NCI-H510A (cell line): ENCODE data around the gene USP6.
A peak's percentile ranks its signal among the peaks of the same experiment; 100 is the strongest.
"Not testable (repeated sequence)": the region's sequence is repeated elsewhere in the genome, so short reads cannot be mapped to it uniquely, and the experiment has no call there.

Experiments
- DNase-seq: peaks from one replicate; lab custom pipeline; 2025; lab: John Stamatoyannopoulos, UW

USP6 gene

DNA sequence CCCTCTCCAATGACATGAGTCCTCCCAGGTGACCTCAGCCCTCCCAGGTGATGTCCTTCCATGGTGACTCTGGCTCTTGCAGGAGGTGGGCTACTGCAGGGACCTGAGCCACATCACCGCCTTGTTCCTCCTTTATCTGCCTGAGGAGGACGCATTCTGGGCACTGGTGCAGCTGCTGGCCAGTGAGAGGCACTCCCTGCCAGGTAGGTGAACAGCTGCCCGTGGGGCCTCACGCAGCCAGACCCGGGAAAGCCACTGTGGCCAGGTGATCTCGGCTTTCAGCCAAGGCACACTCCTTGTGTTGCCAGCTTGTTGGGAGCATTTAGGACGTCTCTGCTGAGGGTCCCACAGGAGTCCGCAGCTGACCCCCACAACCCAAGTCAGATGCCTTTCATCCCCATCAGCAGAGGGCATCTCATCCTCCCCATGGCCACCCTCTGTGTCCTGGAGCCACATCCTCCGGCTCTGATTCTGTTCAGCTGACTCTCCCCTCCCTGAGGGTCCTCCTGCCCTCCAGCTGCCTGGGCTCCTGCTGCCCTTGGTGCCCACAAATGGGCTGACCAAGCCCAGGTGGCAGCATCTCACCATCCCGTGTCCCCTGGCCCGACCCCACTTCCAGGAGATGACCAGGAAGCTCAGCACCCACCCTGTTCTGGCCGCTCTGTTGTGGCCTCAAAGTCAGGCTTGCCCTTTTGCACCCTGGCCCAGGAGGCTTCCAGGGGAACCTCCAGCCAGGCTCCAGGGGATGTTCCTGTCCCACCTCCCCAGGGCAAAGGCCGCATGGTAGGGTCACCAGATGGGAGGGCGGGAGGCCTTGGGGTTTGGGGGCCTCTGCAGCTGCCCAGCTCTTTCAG lies 20.1 kb downstream of the USP6 start:
- DNase-seq: no peak

DNA sequence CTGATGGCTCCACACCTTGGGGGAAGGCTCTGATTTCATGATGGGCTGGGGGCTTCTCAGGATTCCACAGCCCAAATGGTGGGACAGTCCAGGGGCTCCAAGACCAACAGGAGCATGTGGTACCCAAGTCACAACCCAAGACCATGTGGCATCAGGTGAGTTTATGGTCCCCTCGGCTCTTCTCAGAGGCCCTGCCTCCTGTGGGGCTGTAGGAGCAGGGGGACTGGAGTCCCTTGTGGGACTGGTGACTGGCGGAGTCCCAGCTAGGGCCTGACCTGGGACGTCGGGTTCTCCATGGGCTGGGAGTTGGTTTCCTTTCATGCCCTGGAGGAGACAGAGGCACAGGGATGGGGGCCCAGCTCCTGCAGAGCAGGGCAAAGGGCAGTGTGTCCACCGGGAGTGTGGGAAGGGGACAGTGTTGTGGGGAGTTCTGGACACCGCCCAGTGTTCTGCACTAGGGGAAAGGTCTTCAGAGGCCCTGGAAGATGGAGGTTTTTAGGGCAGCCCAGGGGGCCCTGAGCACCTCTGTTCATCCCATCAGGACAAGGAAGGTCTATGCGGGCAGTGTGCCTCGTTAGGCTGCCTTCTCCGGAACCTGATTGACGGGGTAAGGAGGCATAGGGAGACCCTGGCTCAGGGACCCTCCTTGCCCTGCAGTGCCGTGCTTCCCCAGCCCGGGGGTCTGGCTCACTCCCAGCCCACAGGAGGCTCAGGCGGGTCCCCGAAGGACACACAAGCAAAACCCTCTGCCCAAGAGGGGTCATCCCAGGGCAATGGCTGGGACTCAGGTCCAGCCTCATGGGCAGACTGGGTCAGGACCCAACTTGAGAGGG lies 21.0 kb downstream of the USP6 start:
- not testable (repeated sequence) for DNase-seq

DNA sequence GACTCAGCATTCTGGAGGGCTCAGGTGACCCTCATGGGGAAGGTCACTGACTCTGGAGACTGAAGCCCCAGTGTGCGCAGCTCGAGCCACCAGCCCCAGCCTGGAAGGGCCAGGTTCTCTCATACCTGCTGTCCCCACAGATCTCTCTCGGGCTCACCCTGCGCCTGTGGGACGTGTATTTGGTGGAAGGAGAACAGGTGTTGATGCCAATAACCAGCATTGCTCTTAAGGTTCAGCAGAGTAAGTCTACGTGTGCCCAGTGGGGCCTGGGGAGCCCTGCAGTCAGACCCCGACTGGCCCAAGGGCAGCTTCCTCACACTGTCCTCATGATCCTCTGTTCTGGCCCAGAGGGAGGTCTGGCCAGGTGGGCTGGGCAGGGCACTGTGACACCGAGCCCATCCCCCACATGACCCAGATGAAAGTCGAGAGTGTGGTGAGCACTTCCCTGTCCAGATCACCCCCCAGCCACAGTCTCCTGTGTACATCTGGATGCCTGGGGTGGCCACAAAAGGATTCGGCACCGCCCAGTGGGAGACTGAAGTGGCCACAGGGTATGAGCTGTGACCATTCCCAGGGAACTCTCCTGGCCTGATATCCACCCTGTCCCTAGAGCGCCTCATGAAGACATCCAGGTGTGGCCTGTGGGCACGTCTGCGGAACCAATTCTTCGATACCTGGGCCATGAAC lies 21.8 kb downstream of the USP6 start:
- DNase-seq: not testable (repeated sequence)

DNA sequence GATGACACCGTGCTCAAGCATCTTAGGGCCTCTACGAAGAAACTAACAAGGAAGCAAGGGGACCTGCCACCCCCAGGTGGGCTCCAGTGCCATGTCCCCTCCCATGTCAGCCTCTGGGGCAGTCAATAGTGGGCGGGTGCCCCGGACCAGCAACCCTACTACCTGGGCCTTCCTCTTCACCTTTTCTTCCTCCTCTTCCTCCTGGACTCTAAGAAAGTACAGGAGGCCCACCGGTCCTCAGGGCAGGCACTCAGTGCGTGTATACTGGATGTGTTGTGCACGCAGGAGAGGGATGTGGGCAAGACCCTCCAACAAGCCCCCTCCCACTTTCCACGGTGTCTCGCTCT lies 22.3 kb downstream of the USP6 start:
- not testable (repeated sequence) for DNase-seq

DNA sequence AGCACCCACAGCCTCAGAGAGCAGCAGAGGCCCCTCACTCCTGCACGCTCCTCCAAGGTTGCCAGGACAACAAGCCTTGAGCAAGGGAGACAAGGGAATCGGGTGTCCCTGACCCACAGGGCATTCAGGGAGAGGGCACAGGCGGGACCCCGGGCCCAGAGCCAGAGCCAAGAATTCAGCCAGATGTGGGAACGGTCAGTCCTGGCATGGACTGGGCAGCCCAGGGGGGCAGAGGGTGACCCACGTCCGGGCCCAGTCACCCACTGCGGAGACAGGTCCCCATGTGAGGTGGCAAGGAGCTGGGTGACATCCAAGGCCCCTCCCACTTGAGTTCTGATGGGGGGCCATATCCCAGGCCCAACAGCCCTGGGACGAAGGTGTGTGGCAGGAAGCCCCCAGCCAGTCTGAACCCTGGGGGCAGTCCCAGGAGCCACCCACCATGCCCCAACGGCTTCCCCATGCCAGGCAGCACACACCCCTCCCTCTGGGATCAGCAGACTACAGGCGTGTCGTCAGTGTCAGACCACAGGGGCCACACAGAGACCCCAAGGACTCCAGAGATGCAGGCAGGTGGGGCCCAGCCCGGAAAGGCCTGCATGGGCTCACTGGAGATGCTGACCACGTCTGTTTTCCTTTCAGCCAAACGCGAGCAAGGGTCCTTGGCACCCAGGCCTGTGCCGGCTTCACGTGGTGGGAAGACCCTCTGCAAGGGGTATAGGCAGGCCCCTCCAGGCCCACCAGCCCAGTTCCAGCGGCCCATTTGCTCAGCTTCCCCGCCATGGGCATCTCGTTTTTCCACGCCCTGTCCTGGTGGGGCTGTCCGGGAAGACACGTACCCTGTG lies 23.0 kb downstream of the USP6 start:
- no peak for DNase-seq

DNA sequence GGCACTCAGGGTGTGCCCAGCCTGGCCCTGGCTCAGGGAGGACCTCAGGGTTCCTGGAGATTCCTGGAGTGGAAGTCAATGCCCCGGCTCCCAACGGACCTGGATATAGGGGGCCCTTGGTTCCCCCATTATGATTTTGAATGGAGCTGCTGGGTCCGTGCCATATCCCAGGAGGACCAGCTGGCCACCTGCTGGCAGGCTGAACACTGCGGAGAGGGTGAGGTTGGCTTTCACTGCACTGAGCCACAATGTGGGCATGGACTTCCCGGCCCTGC lies 23.6 kb downstream of the USP6 start:
- no peak for DNase-seq

DNA sequence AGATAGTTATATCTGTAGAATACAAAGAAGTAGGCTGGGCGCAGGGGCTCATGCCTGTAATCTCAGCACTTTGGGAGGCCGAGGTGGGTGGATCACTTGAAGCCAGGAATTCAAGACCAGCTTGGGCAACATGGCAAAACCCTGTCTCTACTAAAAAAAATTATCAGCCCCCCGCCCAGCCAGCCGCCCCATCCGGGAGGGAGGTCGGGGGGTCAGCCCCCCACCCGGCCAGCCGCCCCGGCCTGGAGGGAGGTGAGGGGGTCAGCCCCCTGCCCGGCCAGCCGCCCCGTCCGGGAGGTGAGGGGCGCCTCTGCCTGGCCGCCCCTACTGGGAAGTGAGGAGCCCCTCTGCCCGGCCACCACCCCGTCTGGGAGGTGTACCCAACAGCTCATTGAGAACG lies 27.0 kb downstream of the USP6 start:
- not testable (repeated sequence) for DNase-seq

DNA sequence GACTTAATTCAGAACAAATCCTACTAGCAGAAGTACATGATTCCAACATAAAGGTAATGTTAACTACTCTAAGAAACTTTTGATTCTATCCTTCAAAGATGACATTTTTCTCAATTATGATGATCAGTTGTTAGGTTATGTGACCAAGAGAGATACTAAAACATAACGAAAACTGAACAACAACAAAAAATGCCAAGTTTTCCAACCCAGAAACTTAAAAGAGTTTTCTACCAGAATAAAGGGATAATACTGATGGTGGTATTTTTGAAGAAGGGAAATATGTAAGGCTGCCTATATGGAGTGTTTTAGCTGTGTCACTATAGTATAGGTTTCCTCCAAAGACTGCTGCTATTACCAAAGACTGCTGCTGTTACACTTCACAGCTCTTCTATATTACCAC lies 30.3 kb downstream of the USP6 start:
- not testable (repeated sequence) for DNase-seq

DNA sequence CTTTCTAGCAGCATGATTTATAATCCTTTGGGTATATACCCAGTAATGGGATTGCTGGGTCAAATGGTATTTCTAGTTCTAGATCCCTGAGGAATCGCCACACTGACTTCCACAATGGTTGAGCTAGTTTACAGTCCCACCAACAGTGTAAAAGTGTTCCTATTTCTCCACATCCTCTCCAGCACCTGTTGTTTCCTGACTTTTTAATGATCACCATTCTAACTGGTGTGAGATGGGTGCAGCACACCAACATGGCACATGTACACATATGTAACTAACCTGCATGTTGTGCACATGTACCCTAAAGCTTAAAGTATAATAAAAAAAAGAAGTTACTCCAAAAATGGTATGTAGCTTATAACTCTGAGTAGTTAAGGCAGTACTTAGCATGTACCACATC lies 44.9 kb downstream of the USP6 start:
- DNase-seq: not testable (repeated sequence)

DNA sequence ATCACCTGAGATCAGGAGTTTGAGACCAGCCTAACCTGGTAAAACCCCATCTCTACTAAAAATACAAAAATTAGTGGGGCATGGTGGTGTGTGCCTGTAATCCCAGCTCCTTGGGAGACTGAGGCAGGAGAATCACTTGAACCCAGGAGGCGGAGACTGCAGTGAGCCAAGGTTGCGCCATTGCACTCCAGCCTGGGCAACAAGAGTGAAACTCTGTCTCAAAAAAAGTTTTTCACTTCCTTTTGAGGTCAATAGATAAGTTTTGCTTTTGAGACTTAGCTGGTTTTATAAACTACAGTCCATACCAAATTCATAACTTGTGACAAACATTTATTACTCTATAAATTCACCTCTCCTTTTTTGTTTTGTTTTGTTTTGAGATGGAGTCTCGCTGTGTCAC lies 46.0 kb downstream of the USP6 start:
- DNase-seq: not testable (repeated sequence)

DNA sequence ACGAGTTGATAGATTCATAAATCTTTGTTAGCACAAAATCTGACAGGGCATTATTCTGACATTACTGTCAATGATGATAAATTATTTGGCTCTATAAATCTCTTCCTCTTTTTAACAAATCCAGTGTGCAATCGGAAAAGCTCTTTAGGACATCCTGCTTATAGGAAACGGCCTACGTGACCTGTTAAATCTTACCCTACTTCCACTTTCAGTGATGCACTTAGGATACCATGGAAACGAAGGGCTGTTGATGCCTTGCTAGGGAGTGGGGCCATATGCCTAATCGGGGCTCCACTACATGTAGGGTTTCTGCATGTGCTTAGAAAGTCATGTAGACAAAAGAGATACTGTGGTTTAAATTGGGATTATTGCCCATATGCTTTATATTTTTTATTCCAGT lies 48.6 kb downstream of the USP6 start:
- DNase-seq: no peak

DNA sequence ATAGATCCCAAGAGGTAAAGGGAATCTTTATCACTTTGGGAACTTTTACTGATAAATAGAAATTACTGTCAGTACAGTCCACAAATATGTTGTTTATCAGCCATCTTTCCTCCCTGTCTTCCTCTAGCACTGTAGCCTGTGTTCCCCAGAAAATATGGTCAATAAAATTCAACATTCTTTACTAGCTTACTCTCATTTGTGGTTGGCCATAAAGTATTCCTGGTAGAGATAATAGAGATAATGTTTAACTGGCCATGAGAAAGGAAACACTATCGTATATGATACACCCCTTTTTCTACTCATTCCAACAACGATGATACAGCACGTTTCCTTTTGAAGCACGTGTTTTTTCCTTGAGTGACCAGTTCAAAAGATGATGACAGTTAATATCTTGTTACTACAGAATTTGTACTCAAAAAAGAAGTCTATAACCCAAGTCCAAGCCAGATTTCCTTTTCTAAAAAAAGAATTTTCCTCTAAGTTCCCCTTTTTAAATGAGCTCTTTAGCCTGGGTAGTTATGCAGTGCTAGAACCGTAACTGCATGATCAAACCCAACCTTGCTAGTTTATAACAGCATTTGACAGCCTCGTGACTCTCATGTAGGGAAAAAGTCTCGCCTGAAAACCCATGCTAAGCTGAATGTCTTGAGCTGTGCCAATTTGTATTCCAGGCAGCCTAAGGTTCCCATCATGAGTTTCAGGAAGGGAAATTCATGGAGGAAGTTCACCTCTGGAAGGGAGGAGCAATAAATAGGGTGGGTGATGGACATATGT lies 50.1 kb downstream of the USP6 start:
- DNase-seq: not testable (repeated sequence)

DNA sequence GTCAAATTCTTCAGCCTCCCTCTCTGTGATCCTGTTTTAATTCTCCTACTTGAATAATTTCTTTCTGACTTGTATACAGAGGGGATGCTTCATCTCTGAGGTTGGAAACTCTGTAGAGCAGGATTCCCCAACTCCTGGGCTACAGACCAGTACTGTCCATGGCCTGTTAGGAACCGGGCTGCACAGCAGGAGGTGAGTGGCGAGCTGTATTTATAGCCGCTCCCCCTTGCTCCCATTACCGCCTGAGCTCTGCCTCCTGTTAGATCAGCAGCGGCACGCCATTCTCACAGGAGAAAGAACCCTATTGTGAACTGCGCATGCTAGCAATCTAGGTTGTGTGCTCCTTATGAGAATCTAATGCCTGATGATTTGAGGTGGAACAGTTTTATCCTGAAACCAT lies 59.2 kb downstream of the USP6 start:
- not testable (repeated sequence) for DNase-seq

DNA sequence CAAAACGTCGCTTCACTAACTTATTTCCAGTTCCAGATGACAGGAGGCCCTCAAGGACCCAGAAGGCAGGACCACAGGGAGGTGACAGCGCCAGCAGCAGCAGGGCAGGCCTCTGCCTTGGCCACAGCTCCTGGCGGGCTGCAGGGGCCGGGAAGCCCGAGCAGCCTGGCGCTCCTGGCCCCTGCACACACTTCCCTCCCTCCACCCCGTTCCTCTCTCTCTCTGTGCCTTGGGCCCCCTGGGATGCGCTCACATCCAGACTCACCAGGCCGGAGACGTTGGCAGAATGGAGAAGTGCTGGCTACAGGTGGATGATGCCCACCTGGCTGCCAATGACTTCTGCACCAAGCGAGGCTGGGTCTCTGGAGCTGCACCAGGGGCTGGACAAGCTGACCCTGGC lies 63.2 kb downstream of the USP6 start:
- DNase-seq: no peak

DNA sequence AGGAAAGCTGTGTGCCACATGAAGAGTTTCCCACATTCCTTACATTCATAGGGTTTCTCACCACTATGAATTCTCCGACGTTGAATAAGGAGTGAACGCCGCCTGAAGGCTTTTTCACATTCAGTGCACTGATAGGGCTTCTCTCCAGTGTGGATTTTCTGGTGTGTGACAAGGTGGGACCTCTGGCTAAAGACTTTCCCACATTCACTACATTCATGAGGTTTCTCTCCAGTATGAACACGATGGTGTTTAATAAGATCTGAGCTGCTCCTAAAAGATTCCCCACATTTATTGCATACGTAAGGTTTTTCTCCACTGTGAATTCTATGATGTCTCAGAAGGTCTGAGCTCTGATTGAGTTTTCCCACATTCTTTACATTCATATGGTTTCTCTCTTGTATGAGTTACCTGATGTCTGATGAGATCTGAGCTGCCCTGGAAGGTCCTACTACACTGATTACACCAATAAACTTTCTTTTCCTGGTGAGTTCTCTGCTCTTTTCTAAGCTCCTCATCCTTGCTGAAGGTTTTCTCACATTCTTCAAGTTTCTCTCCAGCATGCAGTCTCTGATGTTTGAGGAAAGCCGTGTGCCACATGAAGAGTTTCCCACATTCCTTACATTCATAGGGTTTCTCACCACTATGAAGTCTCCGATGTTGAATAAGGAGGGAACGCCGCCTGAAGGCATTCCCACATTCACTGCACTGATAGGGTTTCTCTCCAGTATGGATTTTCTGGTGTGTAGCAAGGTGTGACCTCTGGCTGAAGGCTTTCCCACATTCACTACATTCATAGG lies 65.9 kb downstream of the USP6 start:
- DNase-seq: no peak

DNA sequence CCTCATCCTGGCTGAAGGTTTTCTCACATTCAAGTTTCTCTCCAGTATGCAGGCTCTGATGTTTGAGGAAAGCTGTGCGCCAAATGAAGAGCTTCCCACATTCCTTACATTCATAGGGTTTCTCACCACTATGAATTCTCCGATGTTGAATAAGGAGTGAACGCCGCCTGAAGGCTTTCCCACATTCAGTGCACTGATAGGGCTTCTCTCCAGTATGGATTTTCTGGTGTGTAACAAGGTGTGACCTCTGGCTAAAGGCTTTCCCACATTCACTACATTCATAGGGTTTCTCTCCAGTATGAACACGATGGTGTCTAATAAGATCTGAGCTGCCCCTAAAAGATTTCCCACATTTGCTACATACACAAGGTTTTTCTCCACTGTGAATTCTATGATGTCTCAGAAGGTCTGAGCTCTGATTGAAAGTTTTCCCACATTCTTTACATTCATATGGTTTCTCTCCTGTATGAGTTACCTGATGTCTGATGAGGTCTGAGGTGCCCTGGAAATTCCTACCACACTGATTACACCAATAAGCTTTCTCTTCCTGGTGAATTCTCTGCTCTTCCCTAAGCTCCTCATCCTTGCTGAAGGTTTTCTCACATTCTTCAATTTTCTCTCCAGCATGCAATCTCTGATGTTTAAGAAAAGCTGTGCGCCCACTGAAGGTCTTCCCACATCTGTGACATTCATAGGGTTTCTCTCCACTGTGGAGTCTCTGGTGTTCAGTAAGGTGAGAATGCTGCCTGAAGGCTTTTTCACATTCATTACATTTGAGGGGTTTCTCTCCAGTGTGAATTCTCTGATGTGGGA lies 67.0 kb downstream of the USP6 start:
- no peak for DNase-seq

DNA sequence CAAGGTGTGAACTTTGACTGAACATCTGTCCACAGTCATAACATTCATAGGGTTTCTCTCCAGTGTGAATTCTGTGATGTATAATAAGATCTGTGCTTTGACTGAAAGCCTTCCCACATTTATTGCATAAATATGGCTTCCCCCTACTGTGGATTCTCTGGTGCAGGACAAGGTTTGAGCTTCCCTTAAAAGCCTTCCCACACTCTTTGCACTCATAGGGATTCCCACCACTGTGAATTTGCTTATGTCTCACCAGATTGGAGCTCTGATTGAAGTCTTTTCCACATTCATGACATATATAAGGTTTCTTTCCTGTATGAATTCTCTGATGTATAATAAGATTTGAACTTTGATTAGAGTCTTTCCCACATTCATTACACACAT lies 67.6 kb downstream of the USP6 start:
- DNase-seq: no peak

DNA sequence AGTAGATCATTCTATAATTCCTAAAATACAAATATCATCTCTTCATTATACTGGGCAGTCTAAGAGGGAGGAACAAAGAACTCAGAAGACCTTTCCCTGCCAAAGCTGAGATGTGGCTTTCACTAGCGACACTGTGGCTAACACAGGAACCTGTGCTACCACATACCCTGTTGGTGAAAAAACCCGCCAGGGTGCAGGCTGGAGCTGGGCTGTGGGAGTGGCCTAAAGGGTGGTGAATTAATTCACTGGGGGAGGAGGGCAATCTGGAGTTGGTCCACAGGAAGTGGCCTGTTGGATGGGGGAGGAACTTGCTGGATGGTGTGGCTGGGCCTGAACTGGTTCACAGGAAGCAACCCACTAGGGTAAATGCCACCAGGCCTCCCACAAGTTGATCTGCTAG lies 68.5 kb downstream of the USP6 start:
- DNase-seq: no peak

DNA sequence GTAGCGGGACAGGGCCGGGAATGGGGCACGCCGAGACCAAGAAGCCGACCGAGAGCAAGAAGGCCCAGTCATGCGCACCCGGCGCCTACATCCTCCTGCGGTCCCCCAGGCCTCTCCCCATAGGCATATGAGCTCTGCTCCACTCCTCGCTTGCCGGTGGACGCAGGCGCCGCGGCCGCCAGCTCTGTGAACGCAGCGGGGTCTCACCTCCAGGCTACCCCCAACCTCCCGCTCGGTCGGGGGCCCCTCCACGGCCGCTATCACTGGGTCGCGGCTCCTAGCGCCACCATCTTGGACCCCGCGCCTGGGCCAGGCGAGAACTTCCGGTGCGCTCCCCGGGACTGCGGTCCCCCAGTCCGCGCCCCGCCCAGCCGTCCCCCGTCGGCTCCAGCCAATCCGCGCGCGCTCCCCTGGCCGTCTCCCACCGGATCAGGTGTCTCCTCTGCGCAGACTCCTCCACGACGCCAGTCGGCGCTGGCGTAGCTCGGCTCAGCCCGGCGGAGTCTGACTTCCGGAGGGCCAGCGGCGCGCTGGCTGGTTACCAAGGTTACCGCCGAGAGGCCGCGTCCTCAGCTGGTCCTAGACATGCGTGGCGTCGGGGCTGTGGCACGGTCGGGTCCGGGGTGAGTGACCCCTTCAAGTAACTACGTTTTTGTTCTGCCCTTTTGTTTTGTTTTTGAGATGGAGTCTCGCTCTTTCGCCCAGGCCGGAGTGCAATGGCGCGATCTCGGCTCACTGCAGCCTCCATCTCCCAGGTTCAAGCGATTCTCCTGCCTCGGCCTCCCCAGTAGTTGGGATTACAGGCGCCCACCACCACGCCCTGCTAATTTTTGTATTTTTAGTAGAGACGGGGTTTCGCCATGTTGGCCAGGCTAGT lies 75.9 kb downstream of the USP6 start, which contains the start of gene ZNF594:
Gene ZNF594 (minus strand): TSS at position 328 of the 877 bp plus-strand sequence. CDS start 7,612 bp downstream, outside the sequence.
- peak; percentile 92 for DNase-seq
